BE2C (cell line): ENCODE measurements around the gene INSRR.

Experiments used
- DNase-seq: peaks from one replicate; pipeline ENCODE4 v3.0.0-alpha.2; 2020
- H3K27me3 ChIP-seq: fragments of 250-450 bp; sonication (Bioruptor Pico); 2 replicates; pipeline ENCODE4 v1.5.1; 2020; ENCODE audit warnings: mild to moderate bottlenecking
- H3K36me3 ChIP-seq: fragments of 250-450 bp; sonication (Bioruptor Pico); 2 replicates; pipeline ENCODE4 v1.5.1; 2020; ENCODE audit warnings: mild to moderate bottlenecking
- H3K4me1 ChIP-seq: fragments of 250-450 bp; sonication (Bioruptor Pico); 2 replicates; pipeline ENCODE4 v1.5.1; 2020
- H3K4me3 ChIP-seq: 2 replicates; pipeline ENCODE4 v1.5.1; 2011; ENCODE audit warnings: low read depth, low read length
- H3K9me3 ChIP-seq: fragments of 250-450 bp; sonication (Bioruptor Pico); 2 replicates; pipeline ENCODE4 v1.5.1; 2020
- CTCF ChIP-seq: IDR thresholded peaks from 2 replicates; pipeline ENCODE4 v1.5.1; 2012; ENCODE audit warnings: mild to moderate bottlenecking, low read depth, low read length

Gene INSRR

GRCh38 chr1:156904187-156904959 is 45.5 kb upstream of the INSRR start:
- no peaks in the 10 kb centered on the region for H3K36me3 ChIP-seq
- DNase-seq = no peak
- H3K27me3 ChIP-seq = no peaks in the 10 kb centered on the region
- no peak for TF ChIP-seq CTCF
- H3K9me3 ChIP-seq = no peaks in the 10 kb centered on the region; the same call in 1 of the 2 replicates
- H3K4me1 ChIP-seq = peaks cover 5% of the 10 kb centered on the region
- no peak overlapping the region for H3K4me3 ChIP-seq

- Histone ChIP-seq H3K27me3 (no peaks in the 10 kb centered on the region), H3K4me1 (peaks cover 10% of the 10 kb centered on the region), H3K9me3 (no peaks in the 10 kb centered on the region; the same call in 1 of the 2 replicates), H3K4me3 (no peak overlapping the region), H3K36me3 (no peaks in the 10 kb centered on the region)
- no peak for TF ChIP-seq CTCF
- DNase-seq = no peak
Observed at GRCh38 chr1:156903328-156904091, 44.6 kb upstream of the INSRR start.

GRCh38 chr1:156901966-156902915 is 43.3 kb upstream of the INSRR start:
- Histone ChIP-seq H3K4me1 (peaks cover 23% of the 10 kb centered on the region), H3K36me3 (no peaks in the 10 kb centered on the region), H3K4me3 (no peak overlapping the region), H3K27me3 (no peaks in the 10 kb centered on the region), H3K9me3 (no peaks in the 10 kb centered on the region; the same call in 1 of the 2 replicates)
- DNase-seq = no peak
- TF ChIP-seq CTCF = no peak

- Histone ChIP-seq H3K4me3 (no peak overlapping the region), H3K9me3 (no peaks in the 10 kb centered on the region; the same call in 1 of the 2 replicates), H3K4me1 (peaks cover 30% of the 10 kb centered on the region), H3K36me3 (no peaks in the 10 kb centered on the region), H3K27me3 (no peaks in the 10 kb centered on the region)
- DNase-seq = no peak
- no peak for TF ChIP-seq CTCF
Observed at GRCh38 chr1:156901590-156901900, 42.6 kb upstream of the INSRR start.

- H3K4me3 ChIP-seq = no peak overlapping the region
- no peaks in the 10 kb centered on the region for H3K27me3 ChIP-seq
- H3K9me3 ChIP-seq = no peaks in the 10 kb centered on the region
- no peaks in the 10 kb centered on the region for H3K36me3 ChIP-seq
- no peak for DNase-seq
- TF ChIP-seq CTCF = no peak
- peaks cover 33% of the 10 kb centered on the region for H3K4me1 ChIP-seq
Observed at GRCh38 chr1:156900896-156901589, 42.1 kb upstream of the INSRR start.
